GM19023 (cell line): ENCODE measurements around the gene TF.

Experiments
- ATAC-seq: cut with Tn5 transposase; IDR thresholded peaks from one replicate; pipeline ENCODE4 v1.9.1; 2021; ENCODE audit warnings: mild to moderate bottlenecking, moderate library complexity; ENCODE audit not compliant: unreplicated experiment

The TF gene

DNA sequence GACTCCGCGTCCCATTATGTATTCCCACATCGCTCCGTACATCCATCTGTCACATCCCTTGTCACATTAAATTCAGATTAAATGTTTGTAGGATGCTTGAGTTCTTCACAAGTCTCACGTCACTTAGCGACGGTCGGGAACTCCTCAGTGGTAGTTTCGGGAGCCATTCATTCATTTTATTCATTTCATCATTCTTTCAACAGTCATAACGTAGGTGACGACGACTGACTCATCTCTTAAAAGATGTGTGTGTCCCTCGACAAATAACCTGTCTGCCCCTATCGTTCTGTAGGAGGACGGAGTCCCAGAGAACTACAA is 59.1 kb downstream of the TF start:
- no peak for ATAC-seq

GRCh38 chr3:133805702-133806475 is 59.7 kb downstream of the TF start, which contains the start of gene SRPRB:
SRPRB (plus strand) TSS chr3:133805815; CDS start chr3:133805849, 34 bp downstream.
- peak; percentile 98 for ATAC-seq

DNA sequence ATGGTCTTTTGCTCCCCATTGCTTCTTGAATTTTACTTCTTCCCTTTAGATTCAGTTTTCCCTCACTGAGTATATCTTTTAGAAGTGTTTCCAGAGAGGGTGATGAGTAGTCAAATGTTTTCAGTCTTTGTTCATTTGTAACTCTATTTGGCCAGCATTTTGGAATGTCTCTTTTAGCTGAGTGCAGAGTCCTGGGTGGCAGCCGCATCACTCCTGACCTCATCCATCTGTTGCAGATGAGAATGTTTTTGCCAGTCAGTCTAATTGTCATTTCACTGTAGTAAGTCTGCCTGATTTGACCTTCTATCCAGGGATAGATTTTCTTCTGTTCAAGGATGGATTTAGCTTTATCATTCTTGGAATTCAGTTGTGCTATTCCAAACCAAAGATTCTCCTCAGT is 66.7 kb downstream of the TF start:
- ATAC-seq: no peak

DNA sequence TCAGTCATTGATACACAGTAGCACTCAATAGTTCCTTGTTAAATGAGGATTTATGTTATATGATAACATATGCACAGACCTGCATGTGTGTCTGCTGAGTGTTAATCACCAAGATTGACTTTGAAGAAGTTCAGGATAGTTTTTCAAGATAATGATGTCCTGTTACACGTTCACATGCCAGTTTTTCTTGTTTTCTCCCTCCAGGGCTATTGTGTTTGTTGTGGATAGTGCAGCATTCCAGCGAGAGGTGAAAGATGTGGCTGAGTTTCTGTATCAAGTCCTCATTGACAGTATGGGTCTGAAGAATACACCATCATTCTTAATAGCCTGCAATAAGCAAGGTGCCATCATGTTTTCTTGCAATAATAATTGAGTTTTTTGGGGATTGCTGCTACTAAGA is 69.2 kb downstream of the TF start:
- ATAC-seq: no peak

DNA sequence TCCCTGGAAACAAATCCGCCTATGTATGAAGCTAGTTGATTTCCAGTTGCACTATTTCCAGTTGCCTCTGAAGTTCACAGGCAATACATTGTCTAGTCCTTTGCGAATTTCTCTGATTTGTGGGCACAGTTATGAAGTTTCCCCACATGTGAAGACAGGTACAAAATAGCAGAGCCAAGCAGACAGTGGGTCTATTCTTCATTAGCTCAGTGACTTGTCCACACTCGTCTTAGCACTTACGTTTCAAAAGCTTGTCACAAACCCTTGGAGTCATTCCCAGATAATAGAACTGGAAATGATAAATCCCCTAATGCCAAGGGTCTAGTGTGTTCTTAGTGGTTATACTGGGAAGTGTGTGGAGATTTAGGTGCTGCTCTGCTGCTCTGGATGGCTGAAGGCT is 73.9 kb downstream of the TF start:
- no peak for ATAC-seq

GRCh38 chr3:133820889-133821675 is 74.9 kb downstream of the TF start:
- no peak for ATAC-seq

- ATAC-seq: no peak
These were observed 75.8 kb downstream of the TF start for GRCh38 chr3:133821767-133822638.

DNA sequence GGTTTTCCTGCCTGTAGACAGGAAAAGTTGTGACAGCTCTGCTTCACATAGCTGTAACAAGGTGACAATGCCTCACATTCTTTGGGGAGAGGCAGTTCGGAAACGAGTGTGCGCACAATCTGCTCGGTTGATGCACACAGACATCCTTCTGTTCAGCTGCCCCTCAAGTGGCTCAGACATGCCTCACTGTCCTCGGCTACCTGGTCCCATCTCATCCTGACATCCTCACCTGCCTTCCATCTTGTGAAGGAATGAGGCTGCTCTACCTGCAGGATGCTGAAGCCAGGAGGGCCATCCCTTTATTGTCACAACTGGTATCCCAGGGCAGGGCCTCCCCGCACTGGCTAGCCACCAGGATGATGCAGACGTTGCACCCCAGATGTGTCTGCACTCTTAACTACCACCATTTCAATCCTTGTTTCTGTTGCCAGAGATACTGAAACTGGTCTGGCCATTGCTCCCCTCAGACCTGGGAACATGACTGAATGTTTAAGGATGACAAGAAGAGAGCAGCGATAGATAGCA is 78.8 kb downstream of the TF start:
- ATAC-seq: no peak

GRCh38 chr3:133825969-133826727 is 80.0 kb downstream of the TF start:
- no peak for ATAC-seq

DNA sequence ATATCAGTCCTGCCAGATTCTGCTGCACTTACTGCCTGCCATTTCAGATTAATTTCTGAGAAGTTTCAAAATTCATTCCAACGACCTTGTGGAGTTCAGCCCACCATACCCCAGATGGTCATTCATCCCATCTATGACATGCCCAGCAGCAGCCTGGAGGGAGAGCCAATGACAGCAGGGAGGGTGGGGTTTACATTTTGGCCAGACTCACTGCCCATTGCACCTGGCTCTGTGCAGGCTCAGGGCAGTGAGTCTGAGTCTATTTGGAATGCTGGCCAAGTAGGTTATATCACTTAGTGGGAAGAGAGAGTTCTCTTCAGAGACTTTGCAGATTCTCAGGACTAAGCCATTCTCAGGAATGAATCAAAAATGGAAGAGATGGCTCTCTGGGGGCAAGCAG is 80.9 kb downstream of the TF start:
- no peak for ATAC-seq

GRCh38 chr3:133827684-133828083 is 81.5 kb downstream of the TF start:
- no peak for ATAC-seq

DNA sequence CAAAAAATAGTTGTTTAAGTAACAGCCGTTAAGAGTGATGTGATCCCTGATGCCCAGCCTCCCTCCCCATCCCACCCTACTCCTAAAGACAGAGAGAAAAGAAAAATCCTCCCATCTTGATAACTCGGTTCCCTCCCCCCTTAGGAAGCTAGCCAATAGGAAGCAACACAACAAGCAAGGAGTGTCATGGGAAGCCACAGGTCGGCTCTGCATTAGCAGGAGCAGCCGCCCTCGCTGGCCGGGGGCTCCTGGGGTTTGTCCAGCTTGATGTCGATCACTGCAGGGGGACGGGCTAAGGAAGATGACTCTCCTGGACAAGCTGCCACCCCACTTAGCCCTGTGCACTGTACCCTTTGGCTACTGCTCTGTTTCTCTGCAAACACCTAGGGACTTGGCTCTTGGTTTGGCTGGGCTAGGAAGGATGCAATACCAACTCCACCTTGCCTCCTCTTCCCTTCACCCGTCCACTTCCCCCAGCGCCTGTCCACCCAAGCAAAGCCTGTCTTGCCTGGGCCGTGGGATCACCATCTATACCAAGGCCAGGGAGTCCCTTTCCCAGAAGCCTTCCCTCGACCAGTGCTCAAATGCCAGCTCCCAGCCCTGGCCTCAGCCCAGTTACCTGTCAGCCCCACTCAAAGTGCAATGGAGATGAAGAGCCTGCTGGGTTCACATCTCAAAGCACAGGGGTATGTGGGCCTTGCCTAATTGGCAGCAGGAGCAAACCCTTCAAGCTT is 82.5 kb downstream of the TF start:
- no peak for ATAC-seq

GRCh38 chr3:133829310-133829707 is 83.1 kb downstream of the TF start:
- ATAC-seq: no peak

- no peak for ATAC-seq
These were observed 83.9 kb downstream of the TF start for GRCh38 chr3:133830071-133830470.

GRCh38 chr3:133831966-133832801 is 86.0 kb downstream of the TF start:
- ATAC-seq: no peak

GRCh38 chr3:133832802-133833144 is 86.6 kb downstream of the TF start:
- ATAC-seq: no peak

DNA sequence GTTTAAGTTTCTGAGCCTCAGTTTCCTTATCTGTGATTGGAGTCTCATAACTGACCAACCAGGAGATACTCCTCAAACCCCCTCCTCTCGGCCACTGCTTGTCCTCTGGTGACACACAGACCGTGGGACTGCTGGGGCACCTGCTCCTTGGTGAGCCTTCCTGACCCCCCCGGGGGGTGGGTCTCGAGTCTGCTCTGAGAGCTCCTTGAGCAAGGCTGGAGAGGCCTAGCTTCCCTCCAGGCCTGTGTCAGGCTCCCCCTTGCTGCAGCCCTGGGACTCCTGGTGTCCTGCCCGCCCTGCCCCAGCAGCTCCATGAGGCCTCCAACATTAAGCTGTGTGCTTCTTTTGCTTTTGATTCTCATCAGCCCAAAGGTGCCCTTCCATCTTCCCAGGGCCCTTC is 87.1 kb downstream of the TF start:
- ATAC-seq: no peak

GRCh38 chr3:133833880-133834620 is 87.9 kb downstream of the TF start:
- ATAC-seq: no peak
